Neural progenitor cell (in vitro differentiated cells): ENCODE results near the gene OSBPL8.

Experiments used
- CTCF ChIP-seq: fragments of 200-600 bp; sonication (generic); IDR thresholded peaks from 2 replicates; pipeline ENCODE4 v1.5.1; 2017; ENCODE audit warnings: antibody characterized with exemption, mild to moderate bottlenecking
- EZH2 ChIP-seq: fragments of 200-600 bp; sonication (generic); IDR thresholded peaks from 2 replicates; pipeline ENCODE4 v1.6.1; 2017; ENCODE audit warnings: antibody characterized with exemption, mild to moderate bottlenecking, moderate library complexity
- EZH2phosphoT487 ChIP-seq: fragments of 200-600 bp; sonication (generic); IDR thresholded peaks from 2 replicates; pipeline ENCODE4 v1.6.1; 2017; ENCODE audit warnings: antibody characterized with exemption

DNA sequence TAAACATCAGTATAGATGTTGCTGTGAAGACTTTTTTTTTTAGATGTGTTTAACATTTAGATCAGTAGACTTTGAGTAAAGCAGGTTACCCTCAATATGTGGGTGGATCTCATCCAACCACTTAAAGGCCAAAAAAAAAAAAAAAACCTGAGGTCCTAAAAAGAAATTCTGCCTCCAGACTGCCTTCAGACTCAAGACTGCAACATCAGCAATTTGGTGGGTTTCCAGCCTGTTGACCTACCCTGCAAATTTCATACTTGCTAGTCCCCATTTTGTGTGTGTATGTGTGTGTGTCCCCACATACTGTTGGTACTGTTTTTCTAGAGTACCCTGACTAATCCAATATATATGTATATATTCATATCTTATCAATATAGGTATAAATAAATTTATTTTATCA, 55.6 kb downstream of the OSBPL8 start:
- TF ChIP-seq CTCF (no peak), EZH2phosphoT487 (no peak), EZH2 (no peak)
